Natural killer cell treated with Interleukin-12 subunit alpha and Interleukin-12 subunit beta and Interleukin-15 and Interleukin-18, amount 100 ng/mL, for 72 hours (primary cell): ENCODE measurements around the gene SLC6A19. TPM values are rescaled to one million over a fixed set of nuclear protein-coding genes. Genes with fewer than 3 reads are reported as not detected.

ENCODE experiments used
- ATAC-seq, 2 donors: fragments of 150-1000 bp; cut with Tn5 transposase in 1 of 2; sonication (Bioruptor Pico), chemical (Tn5 transposase) in 1 of 2; 2 replicates each; pipeline ENCODE4 v1.10.0; 2021
- DNase-seq: peaks from one replicate; pipeline ENCODE4 v3.0.0; 2022; ENCODE audit warnings: low spot score
- H3K27ac Mint-ChIP-seq, 2 donors: 1 replicate in 1 of 2; 2 replicates in 1 of 2; pipeline ENCODE4 v1.8.0; 2022; ENCODE audit warnings: mixed read lengths in 2 of 2, mild to moderate bottlenecking in 1 of 2, moderate library complexity in 1 of 2
- H3K27me3 Mint-ChIP-seq, 2 donors: 1 replicate in 1 of 2; 2 replicates in 1 of 2; pipeline ENCODE4 v1.8.0; 2022; ENCODE audit warnings: mixed read lengths in 2 of 2
- H3K36me3 Mint-ChIP-seq: one replicate; pipeline ENCODE4 v1.8.0; 2022; ENCODE audit warnings: mixed read lengths
- H3K4me1 Mint-ChIP-seq, 2 donors: 1 replicate in 1 of 2; 2 replicates in 1 of 2; pipeline ENCODE4 v1.8.0; 2022; ENCODE audit warnings: low read depth in 2 of 2, mixed read lengths in 2 of 2, mild to moderate bottlenecking in 1 of 2
- H3K4me3 Mint-ChIP-seq: one replicate; pipeline ENCODE4 v1.8.0; 2022; ENCODE audit warnings: mixed read lengths
- H3K9me3 Mint-ChIP-seq: 2 replicates; pipeline ENCODE4 v1.8.0; 2022; ENCODE audit warnings: mixed read lengths
- total RNA-seq, 2 donors: library from RNA; stranded (reverse); gene quantifications; one replicate each; pipeline ENCODE4 v1.2.3, GENCODE V29; 2022

Gene SLC6A19
- total RNA-seq, 2 donors from 2014 or later, result not detected

- Mint-ChIP-seq H3K27ac (no peak overlapping the region), H3K27me3 (peaks cover 8 to 16% of the 10 kb centered on the region in 2 donors), H3K4me3 (no peak overlapping the region), H3K36me3 (no peaks in the 10 kb centered on the region), H3K4me1 (no peaks in the 10 kb centered on the region), H3K9me3 (no peaks in the 10 kb centered on the region)
- DNase-seq, result no peak
- no peak for ATAC-seq
These were observed 6.2 kb downstream of the SLC6A19 start for GRCh38 chr5:1207555-1207954.

- Mint-ChIP-seq H3K9me3 (no peaks in the 10 kb centered on the region), H3K36me3 (no peaks in the 10 kb centered on the region)
- ATAC-seq, result no peak
These were observed 6.9 kb downstream of the SLC6A19 start for GRCh38 chr5:1208221-1208742.

DNA sequence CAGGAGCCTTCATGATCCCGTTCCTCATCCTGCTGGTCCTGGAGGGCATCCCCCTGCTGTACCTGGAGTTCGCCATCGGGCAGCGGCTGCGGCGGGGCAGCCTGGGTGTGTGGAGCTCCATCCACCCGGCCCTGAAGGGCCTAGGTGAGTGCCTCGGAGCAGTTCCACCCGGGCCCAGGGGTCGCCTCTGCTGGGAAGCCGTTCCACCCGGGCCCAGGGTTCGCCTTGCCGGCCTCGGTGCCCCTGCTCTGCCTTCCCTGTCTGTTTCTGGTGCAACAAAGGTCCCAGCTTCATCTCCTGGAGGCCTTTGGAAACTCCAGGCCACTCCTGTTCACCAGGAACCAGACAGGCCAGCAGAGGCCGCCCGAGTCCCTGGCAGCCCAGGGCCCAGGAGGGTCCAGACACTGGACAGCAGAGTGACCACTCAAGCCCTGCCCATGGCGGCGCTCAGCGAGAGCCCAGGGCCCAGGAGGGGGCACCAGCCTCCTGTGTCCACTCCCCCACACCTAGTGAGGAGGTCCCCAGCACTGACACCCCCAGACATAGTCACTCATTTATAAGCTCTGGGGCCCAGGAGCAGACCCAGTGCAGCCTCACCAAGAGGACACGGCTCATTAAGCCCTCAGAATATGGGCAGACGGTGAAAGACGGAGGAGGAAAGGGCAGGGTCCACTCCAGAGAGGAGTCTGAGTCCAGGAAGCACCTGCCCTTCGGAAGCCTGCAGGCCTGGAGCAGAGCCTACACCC is 7.5 kb downstream of the SLC6A19 start:
- no peak overlapping the region for H3K27ac Mint-ChIP-seq
- H3K36me3 Mint-ChIP-seq, result no peaks in the 10 kb centered on the region
- H3K27me3 Mint-ChIP-seq, result peaks cover 8 to 17% of the 10 kb centered on the region in 2 donors
- no peak overlapping the region for H3K4me3 Mint-ChIP-seq
- ATAC-seq (no peak), DNase-seq (no peak)
- no peaks in the 10 kb centered on the region for H3K9me3 Mint-ChIP-seq
- H3K4me1 Mint-ChIP-seq, result no peaks in the 10 kb centered on the region

More at GRCh38 chr5:1208221-1208742, 6.9 kb downstream of the SLC6A19 start:
- H3K27ac Mint-ChIP-seq, result no peak overlapping the region
- DNase-seq, result no peak
- peaks cover 8 to 17% of the 10 kb centered on the region in 2 donors for H3K27me3 Mint-ChIP-seq
- no peaks in the 10 kb centered on the region for H3K4me1 Mint-ChIP-seq
- H3K4me3 Mint-ChIP-seq, result no peak overlapping the region

- Mint-ChIP-seq H3K4me3 (no peak overlapping the region), H3K27me3 (peaks cover 8 to 17% of the 10 kb centered on the region in 2 donors), H3K36me3 (no peaks in the 10 kb centered on the region), H3K9me3 (no peaks in the 10 kb centered on the region), H3K4me1 (no peaks in the 10 kb centered on the region), H3K27ac (no peak overlapping the region)
- ATAC-seq (no peak), DNase-seq (no peak)
These were observed 8.1 kb downstream of the SLC6A19 start for GRCh38 chr5:1209489-1209852.

GRCh38 chr5:1209896-1210776 is 8.7 kb downstream of the SLC6A19 start:
- no peak overlapping the region for H3K27ac Mint-ChIP-seq

GRCh38 chr5:1210832-1211251 is 9.4 kb downstream of the SLC6A19 start:
- Mint-ChIP-seq H3K36me3 (no peaks in the 10 kb centered on the region), H3K4me1 (no peaks in the 10 kb centered on the region), H3K27ac (no peak overlapping the region), H3K9me3 (no peaks in the 10 kb centered on the region), H3K27me3 (peaks cover 7 to 10% of the 10 kb centered on the region in 2 donors), H3K4me3 (no peak overlapping the region)
- ATAC-seq (no peak), DNase-seq (no peak)

More at GRCh38 chr5:1209896-1210776, 8.7 kb downstream of the SLC6A19 start:
- H3K4me3 Mint-ChIP-seq, result no peak overlapping the region
- H3K27me3 Mint-ChIP-seq, result peaks cover 8 to 15% of the 10 kb centered on the region in 2 donors
- no peaks in the 10 kb centered on the region for H3K36me3 Mint-ChIP-seq
- H3K9me3 Mint-ChIP-seq, result no peaks in the 10 kb centered on the region
- ATAC-seq, result no peak
- H3K4me1 Mint-ChIP-seq, result no peaks in the 10 kb centered on the region
- DNase-seq, result no peak

DNA sequence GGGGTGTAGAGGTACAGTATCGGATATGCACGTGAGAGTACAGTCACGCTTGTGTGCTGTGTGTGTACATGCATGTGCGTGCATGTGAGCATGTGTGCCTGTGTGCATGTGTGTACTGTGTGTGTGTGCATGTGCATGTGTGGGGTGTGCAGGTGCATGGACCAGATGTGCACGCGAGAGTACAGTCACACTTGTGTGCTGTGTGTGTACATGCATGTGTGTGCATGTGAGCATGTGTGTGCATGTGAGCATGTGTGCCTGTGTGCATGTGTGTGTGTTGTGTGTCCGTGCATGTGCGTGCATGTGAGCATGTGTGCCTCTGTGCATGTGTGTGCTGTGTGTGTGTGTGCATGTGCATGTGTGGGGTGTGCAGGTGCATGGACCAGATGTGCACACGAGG is 10.3 kb downstream of the SLC6A19 start:
- H3K27ac Mint-ChIP-seq, result no peak overlapping the region
- peaks cover 0 to 5% of the 10 kb centered on the region in 2 donors for H3K27me3 Mint-ChIP-seq
- H3K4me3 Mint-ChIP-seq, result no peak overlapping the region
- DNase-seq, result no peak
- H3K36me3 Mint-ChIP-seq, result no peaks in the 10 kb centered on the region
- H3K4me1 Mint-ChIP-seq, result no peaks in the 10 kb centered on the region
- H3K9me3 Mint-ChIP-seq, result no peaks in the 10 kb centered on the region
- no peak for ATAC-seq

GRCh38 chr5:1212271-1212670 is 10.9 kb downstream of the SLC6A19 start:
- DNase-seq (peak; percentile 32), ATAC-seq (no peak)
- H3K27me3 Mint-ChIP-seq, result peaks cover 0 to 5% of the 10 kb centered on the region in 2 donors
- no peaks in the 10 kb centered on the region for H3K36me3 Mint-ChIP-seq
- H3K9me3 Mint-ChIP-seq, result no peaks in the 10 kb centered on the region
- H3K4me1 Mint-ChIP-seq, result no peaks in the 10 kb centered on the region
- no peak overlapping the region for H3K27ac Mint-ChIP-seq
- no peak overlapping the region for H3K4me3 Mint-ChIP-seq

DNA sequence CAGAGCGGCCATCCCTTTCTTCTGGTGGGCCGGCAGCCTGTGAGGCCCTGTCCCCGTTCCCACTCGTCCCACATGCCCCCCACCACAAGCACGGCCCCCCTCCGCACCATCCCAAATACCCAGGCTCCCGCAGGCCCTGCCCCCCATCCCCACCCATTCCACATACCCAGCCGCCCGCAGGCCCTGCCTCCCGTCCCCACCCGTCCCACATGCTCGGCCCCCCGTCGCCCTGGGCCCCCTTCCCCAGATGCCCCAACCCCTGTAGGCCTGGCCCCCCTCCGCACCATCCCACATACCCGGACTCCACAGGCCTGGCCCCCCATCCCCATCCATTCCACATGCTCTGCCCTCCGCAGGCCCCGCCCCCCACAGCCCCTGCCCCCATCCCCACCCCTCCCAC is 11.5 kb downstream of the SLC6A19 start:
- peaks cover 0 to 5% of the 10 kb centered on the region in 2 donors for H3K27me3 Mint-ChIP-seq
- H3K27ac Mint-ChIP-seq, result no peak overlapping the region
- H3K4me1 Mint-ChIP-seq, result no peaks in the 10 kb centered on the region
- peak; percentile 44 for DNase-seq
- no peak overlapping the region for H3K4me3 Mint-ChIP-seq
- H3K36me3 Mint-ChIP-seq, result no peaks in the 10 kb centered on the region
- no peak for ATAC-seq
- no peaks in the 10 kb centered on the region for H3K9me3 Mint-ChIP-seq

DNA sequence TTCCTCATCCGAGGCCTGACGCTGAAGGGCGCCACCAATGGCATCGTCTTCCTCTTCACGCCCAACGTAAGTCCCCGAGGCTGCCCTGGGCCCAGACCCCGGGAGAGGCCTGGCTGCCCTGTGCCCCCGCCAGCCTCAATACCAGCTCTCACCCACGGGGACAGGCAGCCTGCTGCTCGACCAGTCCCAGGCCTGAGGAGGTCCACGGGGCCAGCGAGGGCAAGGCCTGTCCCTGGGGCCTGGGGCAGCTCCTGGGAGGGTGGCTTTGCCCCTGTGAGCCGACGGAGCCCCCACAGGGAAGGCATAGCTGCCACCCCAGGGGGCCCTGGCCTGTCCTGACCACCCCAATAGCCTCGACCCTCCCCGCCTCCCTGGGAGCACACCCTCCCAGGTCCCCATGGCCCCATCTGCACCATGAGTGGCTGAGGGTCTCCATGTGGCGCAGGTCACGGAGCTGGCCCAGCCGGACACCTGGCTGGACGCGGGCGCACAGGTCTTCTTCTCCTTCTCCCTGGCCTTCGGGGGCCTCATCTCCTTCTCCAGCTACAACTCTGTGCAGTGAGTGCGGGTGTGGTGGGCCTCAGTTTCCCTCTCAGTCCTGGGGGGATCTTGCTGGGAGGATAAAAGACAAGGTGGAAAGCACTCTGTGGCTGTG is 12.2 kb downstream of the SLC6A19 start:
- DNase-seq (peak; percentile 32), ATAC-seq (no peak)
- Mint-ChIP-seq H3K9me3 (no peaks in the 10 kb centered on the region), H3K27ac (no peak overlapping the region), H3K36me3 (no peaks in the 10 kb centered on the region), H3K4me1 (no peaks in the 10 kb centered on the region), H3K4me3 (no peak overlapping the region), H3K27me3 (peaks cover 0 to 5% of the 10 kb centered on the region in 2 donors)

DNA sequence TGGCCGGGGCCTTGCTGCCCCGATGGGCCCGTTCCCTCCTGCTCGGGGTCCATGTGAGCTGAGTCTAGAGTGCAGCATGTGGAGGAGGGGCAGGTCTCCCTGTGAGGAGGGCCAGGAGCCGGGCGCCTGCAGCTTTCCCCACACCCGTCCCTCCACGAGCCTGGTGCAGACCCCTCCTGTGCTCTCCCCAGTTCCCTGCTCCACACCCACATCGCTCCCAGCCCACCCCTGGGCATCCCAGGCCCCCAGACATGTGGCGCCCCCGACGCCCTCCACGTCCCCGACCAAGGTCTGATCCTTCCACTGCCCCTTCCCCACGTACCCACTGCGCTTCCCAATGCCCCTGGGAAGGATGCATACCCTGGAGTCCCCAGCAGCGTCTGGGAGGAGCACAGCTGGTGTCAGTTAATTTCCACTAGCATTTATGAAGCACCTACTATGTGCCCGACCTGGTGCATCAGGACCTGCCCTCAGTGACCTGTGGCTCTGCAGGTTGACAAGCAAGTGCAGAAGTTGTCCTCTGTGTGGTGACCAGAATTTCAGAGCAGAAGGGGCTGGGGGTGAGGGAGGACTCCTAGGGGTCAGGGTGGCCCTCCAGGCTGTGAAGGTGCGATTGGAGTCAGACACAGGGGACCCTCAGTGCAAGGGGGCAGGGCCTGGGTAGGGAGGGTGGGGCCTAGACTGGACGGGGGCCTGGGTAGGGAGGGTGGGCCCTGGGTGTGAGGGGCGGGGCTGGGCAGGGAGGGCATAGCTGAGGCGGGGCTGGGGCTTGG is 13.0 kb downstream of the SLC6A19 start:
- DNase-seq, result no peak
- no peak for ATAC-seq
- peaks cover 0 to 7% of the 10 kb centered on the region in 2 donors for H3K27me3 Mint-ChIP-seq
- no peaks in the 10 kb centered on the region for H3K36me3 Mint-ChIP-seq
- no peaks in the 10 kb centered on the region for H3K4me1 Mint-ChIP-seq
- no peak overlapping the region for H3K27ac Mint-ChIP-seq
- no peak overlapping the region for H3K4me3 Mint-ChIP-seq
- no peaks in the 10 kb centered on the region for H3K9me3 Mint-ChIP-seq

- Mint-ChIP-seq H3K4me3 (no peak overlapping the region), H3K27me3 (peaks cover 0 to 4% of the 10 kb centered on the region in 2 donors), H3K27ac (no peak overlapping the region), H3K36me3 (no peaks in the 10 kb centered on the region), H3K4me1 (no peaks in the 10 kb centered on the region), H3K9me3 (no peaks in the 10 kb centered on the region)
- no peak for ATAC-seq
- DNase-seq, result no peak
These were observed 13.5 kb downstream of the SLC6A19 start for GRCh38 chr5:1214936-1215220.
